Sigmoid colon (tissue), 4 donors: ENCODE measurements around the gene SRP9.

Experiments
- CTCF ChIP-seq, 4 experiments: fragments of 450-650 bp in 3 of 4; fragments of 200-600 bp in 1 of 4; IDR thresholded peaks; one replicate each; pipeline ENCODE4 v1.5.1; 2016 to 2019; ENCODE audit warnings: antibody characterized with exemption in 4 of 4, mild to moderate bottlenecking in 3 of 4, moderate library complexity in 2 of 4
- POLR2AphosphoS5 ChIP-seq, 4 donors: sonication (generic); formaldehyde crosslinking; IDR thresholded peaks; one replicate each; pipeline ENCODE4 v1.6.1; 2017; ENCODE audit warnings: antibody characterized with exemption in 4 of 4

GRCh38 chr1:225772323-225772768, 5.3 kb upstream of the SRP9 start:
- TF ChIP-seq CTCF (IDR thresholded peaks at IDR 0.05) = peak; percentile 76 to 92 (median 84)
- peak in 2 of 4 donors; percentile 30 to 37 for TF ChIP-seq POLR2AphosphoS5 (IDR thresholded peaks at IDR 0.05)
